Testis (tissue), 2 donors: ENCODE data around the gene SYMPK.

ENCODE experiments used
- CTCF ChIP-seq, 3 experiments: fragments of 450-650 bp in 2 of 3; fragments of 200-600 bp in 1 of 3; sonication (generic) in 1 of 3; IDR thresholded peaks; one replicate each; pipeline ENCODE4 v1.5.1; 2016 to 2019; ENCODE audit warnings: antibody characterized with exemption in 3 of 3, mild to moderate bottlenecking in 2 of 3, moderate library complexity in 1 of 3
- POLR2A ChIP-seq: fragments of 450-650 bp; IDR thresholded peaks from one replicate; pipeline ENCODE4 v1.6.1; 2017; ENCODE audit warnings: antibody characterized with exemption, mild to moderate bottlenecking, moderate library complexity

GRCh38 chr19:45863840-45864628 lies 1.1 kb upstream of the SYMPK start, which contains the start of gene FOXA3:
- TF ChIP-seq POLR2A: no peak
- peak in 2 of 3 experiments; percentile 9 to 36 for TF ChIP-seq CTCF (IDR thresholded peaks at IDR 0.05)
